AG04449 (cell line): ENCODE data around the gene ACTL7B.
"Not testable (repeated sequence)": the region's sequence is repeated elsewhere in the genome, so short reads cannot be mapped to it uniquely, and the experiment has no call there.

ENCODE experiments used
- CTCF ChIA-PET: fragments of 350-600 bp; formaldehyde crosslinking; extraction: SDS; loops from one replicate; lab custom pipeline; 2021; ENCODE audit warnings: antibody characterized with exemption; lab: Yijun Ruan, JAX
- POLR2A ChIA-PET: fragments of 400-600, 350-600 bp; formaldehyde crosslinking; extraction: SDS; loops from one replicate; lab custom pipeline; 2020; ENCODE audit warnings: antibody characterized with exemption, inconsistent platforms; lab: Yijun Ruan, JAX
- DNase-seq: peaks from one replicate; pipeline ENCODE4 v3.0.0-alpha.2; 2010; ENCODE audit warnings: low read depth, low spot score
- H3K4me3 ChIP-seq: 2 replicates; pipeline ENCODE4 v1.5.1; 2011; ENCODE audit warnings: low read depth, mild to moderate bottlenecking, control low read depth, low read length
- CTCF ChIP-seq: IDR thresholded peaks from one replicate; pipeline ENCODE4 v1.5.1; 2011; ENCODE audit warnings: mild to moderate bottlenecking, moderate library complexity, low read length, control low read depth, inconsistent platforms; ENCODE audit not compliant: insufficient read depth; ENCODE audit errors: missing control alignments

Gene ACTL7B

GRCh38 chr9:108851138-108851537, 4.6 kb downstream of the ACTL7B start:
- no peak for DNase-seq
- no peak for TF ChIP-seq CTCF
- CTCF ChIA-PET = no interaction called here
- POLR2A ChIA-PET = no interaction called here
- no peak overlapping the region for H3K4me3 ChIP-seq

GRCh38 chr9:108850293-108850897, 5.4 kb downstream of the ACTL7B start:
- H3K4me3 ChIP-seq = no peak overlapping the region
- ChIA-PET CTCF (no interaction called here), POLR2A (no interaction called here)
- no peak for DNase-seq
- peak; percentile 30 for TF ChIP-seq CTCF

- POLR2A ChIA-PET, H3K4me3 ChIP-seq, DNase-seq, CTCF ChIA-PET: not testable (repeated sequence)
Observed at GRCh38 chr9:108848296-108848695, 7.5 kb downstream of the ACTL7B start.

- CTCF ChIA-PET = no interaction called here
- POLR2A ChIA-PET = no interaction called here
- no peak for TF ChIP-seq CTCF
Observed at GRCh38 chr9:108845947-108846346, 9.8 kb downstream of the ACTL7B start.

GRCh38 chr9:108845507-108845906, 10.3 kb downstream of the ACTL7B start:
- POLR2A ChIA-PET = no interaction called here
- CTCF ChIA-PET = no interaction called here
- no peak overlapping the region for H3K4me3 ChIP-seq
- DNase-seq = no peak
- no peak for TF ChIP-seq CTCF

More at GRCh38 chr9:108845947-108846346, 9.8 kb downstream of the ACTL7B start:
- H3K4me3 ChIP-seq = no peak overlapping the region
- no peak for DNase-seq

- no peak for DNase-seq
- POLR2A ChIA-PET = no interaction called here
Observed at GRCh38 chr9:108844856-108845255, 10.9 kb downstream of the ACTL7B start.

More at GRCh38 chr9:108844856-108845255, 10.9 kb downstream of the ACTL7B start:
- no peak for TF ChIP-seq CTCF
- H3K4me3 ChIP-seq = no peak overlapping the region
- CTCF ChIA-PET = no interaction called here
